GM23338 (cell line): ENCODE measurements around the gene ST6GALNAC3. TPM values are rescaled to one million over a fixed set of nuclear protein-coding genes. Genes with fewer than 3 reads are reported as not detected.

Source experiments
- ATAC-seq: fragments of 200-7000 bp; cut with Tn5 transposase; 3 replicates; pipeline ENCODE4 v1.9.1; 2020
- DNase-seq: peaks from one replicate; pipeline ENCODE4 v3.0.0-alpha.2; 2015; ENCODE audit warnings: low spot score
- H2AFZ ChIP-seq: fragments of 200-600 bp; sonication (generic); 2 replicates; pipeline ENCODE4 v1.8.0; 2016; ENCODE audit warnings: antibody characterized with exemption, mild to moderate bottlenecking, moderate library complexity
- H3F3A ChIP-seq: fragments of 200-600 bp; sonication (generic); replicated peaks from 2 replicates; pipeline ENCODE4 v1.8.0; 2017; ENCODE audit warnings: antibody characterized with exemption, mixed run types, low read depth
- H3K27ac ChIP-seq: fragments of 200-600 bp; sonication (generic); 2 replicates; pipeline ENCODE4 v1.6.1; 2016; ENCODE audit warnings: low read depth
- H3K27me3 ChIP-seq: fragments of 200-600 bp; sonication (generic); 2 replicates; pipeline ENCODE4 v1.8.0; 2016; ENCODE audit warnings: mild to moderate bottlenecking, mixed run types, moderate library complexity; ENCODE audit not compliant: insufficient read depth
- H3K36me3 ChIP-seq: fragments of 200-600 bp; sonication (generic); 2 replicates; pipeline ENCODE4 v1.8.0; 2016; ENCODE audit warnings: mild to moderate bottlenecking; ENCODE audit not compliant: insufficient read depth
- H3K4me1 ChIP-seq: fragments of 200-600 bp; sonication (generic); 2 replicates; pipeline ENCODE4 v1.8.0; 2016; ENCODE audit warnings: mild to moderate bottlenecking, moderate library complexity; ENCODE audit not compliant: insufficient read depth
- H3K4me2 ChIP-seq: fragments of 200-600 bp; sonication (generic); 2 replicates; pipeline ENCODE4 v1.7.1; 2017; ENCODE audit warnings: mixed run types
- H3K4me3 ChIP-seq: fragments of 200-600 bp; sonication (generic); 2 replicates; pipeline ENCODE4 v1.6.1; 2016; ENCODE audit warnings: mixed run types
- H3K79me2 ChIP-seq: fragments of 200-600 bp; sonication (generic); replicated peaks from 2 replicates; pipeline ENCODE4 v1.8.0; 2017; ENCODE audit warnings: mild to moderate bottlenecking; ENCODE audit not compliant: insufficient read depth
- H3K9me2 ChIP-seq: fragments of 200-600 bp; sonication (generic); 2 replicates; pipeline ENCODE4 v1.8.0; 2017; ENCODE audit not compliant: insufficient read depth
- H4K20me1 ChIP-seq: fragments of 200-600 bp; sonication (generic); replicated peaks from 2 replicates; pipeline ENCODE4 v1.8.0; 2017; ENCODE audit warnings: mild to moderate bottlenecking; ENCODE audit not compliant: insufficient read depth
- H3K27ac Mint-ChIP-seq: 2 replicates; pipeline ENCODE4 v1.8.0; 2020; ENCODE audit warnings: inconsistent platforms, mild to moderate bottlenecking, moderate library complexity, mixed read lengths
- H3K27me3 Mint-ChIP-seq: 3 replicates; pipeline ENCODE4 v1.8.0; 2022; ENCODE audit warnings: low read depth, mild to moderate bottlenecking, moderate library complexity, mixed read lengths, inconsistent platforms; ENCODE audit not compliant: insufficient read depth, poor library complexity
- H3K36me3 Mint-ChIP-seq: 3 replicates; pipeline ENCODE4 v1.8.0; 2021; ENCODE audit warnings: low read depth, mild to moderate bottlenecking, inconsistent platforms, moderate library complexity, mixed read lengths
- H3K4me1 Mint-ChIP-seq: 3 replicates; pipeline ENCODE4 v1.8.0; 2020; ENCODE audit warnings: mild to moderate bottlenecking, inconsistent platforms, mixed read lengths
- H3K4me3 Mint-ChIP-seq: 3 replicates; pipeline ENCODE4 v1.8.0; 2021; ENCODE audit warnings: moderate library complexity, mild to moderate bottlenecking, inconsistent platforms, mixed read lengths
- H3K9me3 Mint-ChIP-seq: 3 replicates; pipeline ENCODE4 v1.8.0; 2020; ENCODE audit warnings: moderate library complexity, mild to moderate bottlenecking, inconsistent platforms, mixed read lengths
- CREB1 ChIP-seq: fragments of 250-450 bp; sonication (Bioruptor Pico); IDR thresholded peaks from 2 replicates; pipeline ENCODE4 v1.5.0; 2020; ENCODE audit warnings: low read depth, mild to moderate bottlenecking, moderate library complexity
- CTCF ChIP-seq, 2 experiments: fragments of 200-600 bp in 1 of 2; sonication (generic) in 1 of 2; conservative IDR thresholded peaks; 2 replicates each; pipeline versions ENCODE4 v1.5.1 to v1.6.1; 2016 to 2017; ENCODE audit warnings: antibody characterized with exemption in 2 of 2, low read depth in 2 of 2, mild to moderate bottlenecking in 2 of 2, moderate library complexity in 1 of 2
- ETS1 ChIP-seq: IDR thresholded peaks from 2 replicates; pipeline ENCODE4 v1.6.1; 2016; ENCODE audit warnings: antibody characterized with exemption
- EZH2 ChIP-seq: fragments of 200-600 bp; sonication (generic); IDR thresholded peaks from one replicate; pipeline ENCODE4 v1.8.0; 2017; ENCODE audit warnings: antibody characterized with exemption, mild to moderate bottlenecking, low read depth; ENCODE audit not compliant: unreplicated experiment
- EZH2phosphoT487 ChIP-seq: fragments of 200-600 bp; sonication (generic); IDR thresholded peaks from one replicate; pipeline ENCODE4 v1.8.1; 2018; ENCODE audit warnings: antibody characterized with exemption; ENCODE audit not compliant: unreplicated experiment
- JUNB ChIP-seq: IDR thresholded peaks from one replicate; pipeline ENCODE4 v1.6.1; 2016; ENCODE audit warnings: antibody characterized with exemption; ENCODE audit not compliant: unreplicated experiment
- NANOG ChIP-seq: IDR thresholded peaks from 2 replicates; pipeline ENCODE4 v1.6.1; 2016; ENCODE audit warnings: antibody characterized with exemption, borderline replicate concordance
- POLR2AphosphoS5 ChIP-seq: IDR thresholded peaks from 2 replicates; pipeline ENCODE4 v1.6.1; 2016; ENCODE audit warnings: antibody characterized with exemption, low read depth
- REST ChIP-seq: IDR thresholded peaks from one replicate; pipeline ENCODE4 v1.6.1; 2018; ENCODE audit warnings: antibody characterized with exemption; ENCODE audit not compliant: unreplicated experiment
- STAT1 ChIP-seq: IDR thresholded peaks from one replicate; pipeline ENCODE4 v1.6.1; 2016; ENCODE audit warnings: antibody characterized with exemption; ENCODE audit not compliant: unreplicated experiment
- ZNF114 ChIP-seq: fragments of 250-450 bp; sonication (Bioruptor Pico); IDR thresholded peaks from 2 replicates; pipeline ENCODE4 v1.5.0; 2020; ENCODE audit warnings: mild to moderate bottlenecking, moderate library complexity
- ZNF331 ChIP-seq: fragments of 250-450 bp; sonication (Bioruptor Pico); IDR thresholded peaks from 2 replicates; pipeline ENCODE4 v1.5.0; 2020; ENCODE audit warnings: low read depth, mild to moderate bottlenecking, moderate library complexity
- ZNF462 ChIP-seq: fragments of 250-450 bp; sonication (Bioruptor Pico); IDR thresholded peaks from 2 replicates; pipeline ENCODE4 v1.5.0; 2020; ENCODE audit warnings: mild to moderate bottlenecking, moderate library complexity
- polyA plus RNA-seq: library from polyadenylated mRNA; unstranded; fragments of >200 nt; fragmentation: Nextera tagmentation; extraction: Ambion mirVana; gene quantifications from 2 replicates; pipeline ENCODE4 v1.2.1, GENCODE V29; 2016
- total RNA-seq: library from RNA; depleted of rRNA; stranded (reverse); fragments of >200 nt; shearing (Covaris generic); gene quantifications from 2 replicates; pipeline ENCODE4 v1.2.3, GENCODE V29; 2014

The ST6GALNAC3 gene
- total and polyA plus RNA-seq, 2 experiments from 2014 or later: 4.7 to 11.6 TPM

GRCh38 chr1:76066394-76066793, 8.2 kb upstream of the ST6GALNAC3 start (continued):
- TF ChIP-seq STAT1 (no peak), EZH2 (no peak)

GRCh38 chr1:76068542-76068941, 6.0 kb upstream of the ST6GALNAC3 start:
- H4K20me1 ChIP-seq: no peaks in the 10 kb centered on the region
- 0 out of 2 replicates have a peak, but pooled peaks cover under 1% of the 10 kb centered on the region for H3K4me1 ChIP-seq
- 0 out of 2 replicates have a peak, but pooled peaks cover 1% of the 10 kb centered on the region for H3K27me3 ChIP-seq
- peaks cover 15% of the 10 kb centered on the region; the same call in 2 of the 3 replicates for H3K4me1 Mint-ChIP-seq
- H3K79me2 ChIP-seq: no peaks in the 10 kb centered on the region
- no peak overlapping the region for H2AFZ ChIP-seq
- H3K27ac ChIP-seq: no peak overlapping the region
- ATAC-seq (no peak), DNase-seq (no peak)
- H3K4me2 ChIP-seq: no peak overlapping the region
- H3K27ac Mint-ChIP-seq: no peak overlapping the region
- H3K36me3 Mint-ChIP-seq: no peaks in the 10 kb centered on the region
- no peaks in the 10 kb centered on the region for H3K9me2 ChIP-seq
- no peak overlapping the region for H3K4me3 Mint-ChIP-seq
- no peaks in the 10 kb centered on the region for H3K36me3 ChIP-seq
- H3K4me3 ChIP-seq: no peak overlapping the region
- H3F3A ChIP-seq: no peaks in the 10 kb centered on the region
- TF ChIP-seq EZH2phosphoT487 (no peak), REST (no peak), POLR2AphosphoS5 (no peak), ZNF331 (no peak), STAT1 (no peak), NANOG (no peak), CTCF (conservative IDR thresholded peaks at IDR 0.05; ENCODE audit: low read depth in 2 of 2) (no peak), JUNB (no peak), ZNF462 (CRISPR knock-in tag) (no peak), ZNF114 (CRISPR knock-in tag) (no peak), EZH2 (no peak), CREB1 (CRISPR knock-in tag) (no peak), ETS1 (no peak)
- H3K27me3 Mint-ChIP-seq: no peaks in the 10 kb centered on the region
- no peaks in the 10 kb centered on the region for H3K9me3 Mint-ChIP-seq
